NAMALWA (cell line): ENCODE data around the gene PCCA.
"Not testable (repeated sequence)": the region's sequence is repeated elsewhere in the genome, so short reads cannot be mapped to it uniquely, and the experiment has no call there.

Experiments used
- DNase-seq: peaks from one replicate; pipeline ENCODE4 v3.0.0-alpha.2; 2015; ENCODE audit warnings: low spot score

PCCA gene

GRCh38 chr13:100097821-100098220 lies 8.9 kb downstream of the PCCA start:
- DNase-seq = no peak

- no peak for DNase-seq
Measured at GRCh38 chr13:100098445-100099116, 9.7 kb downstream of the PCCA start.

- not testable (repeated sequence) for DNase-seq
Measured at GRCh38 chr13:100099117-100099445, 10.2 kb downstream of the PCCA start.

GRCh38 chr13:100100115-100100879 lies 11.4 kb downstream of the PCCA start:
- no peak for DNase-seq

GRCh38 chr13:100102042-100102441 lies 13.1 kb downstream of the PCCA start:
- no peak for DNase-seq

- DNase-seq = no peak
Measured at GRCh38 chr13:100106005-100106404, 17.1 kb downstream of the PCCA start.

- no peak for DNase-seq
Measured at GRCh38 chr13:100106705-100107104, 17.8 kb downstream of the PCCA start.

- peak; percentile 13 for DNase-seq
Measured at GRCh38 chr13:100108913-100109507, 20.1 kb downstream of the PCCA start.

GRCh38 chr13:100110269-100110668 lies 21.4 kb downstream of the PCCA start:
- DNase-seq = no peak

- DNase-seq = no peak
Measured at GRCh38 chr13:100112186-100112838, 23.4 kb downstream of the PCCA start.

- DNase-seq = no peak
Measured at GRCh38 chr13:100115693-100116254, 26.9 kb downstream of the PCCA start.

- no peak for DNase-seq
Measured at GRCh38 chr13:100124265-100124664, 35.4 kb downstream of the PCCA start.

- DNase-seq = no peak
Measured at GRCh38 chr13:100125946-100126345, 37.1 kb downstream of the PCCA start.

GRCh38 chr13:100128373-100128772 lies 39.5 kb downstream of the PCCA start:
- no peak for DNase-seq

- DNase-seq = no peak
Measured at GRCh38 chr13:100128838-100129237, 39.9 kb downstream of the PCCA start.

GRCh38 chr13:100129605-100130004 lies 40.7 kb downstream of the PCCA start:
- DNase-seq = peak; percentile 18

GRCh38 chr13:100130092-100130491 lies 41.2 kb downstream of the PCCA start:
- no peak for DNase-seq

- DNase-seq = no peak
Measured at GRCh38 chr13:100130930-100131511, 42.1 kb downstream of the PCCA start.

- DNase-seq = no peak
Measured at GRCh38 chr13:100131863-100132574, 43.1 kb downstream of the PCCA start.

- no peak for DNase-seq
Measured at GRCh38 chr13:100138859-100139491, 50.1 kb downstream of the PCCA start.

- DNase-seq = no peak
Measured at GRCh38 chr13:100139817-100140216, 50.9 kb downstream of the PCCA start.
